HEK293T (cell line): Measurements from ENCODE around the gene NUDT22.

Experiments
- BHLHE40 ChIP-seq: fragments of 450-650 bp; IDR thresholded peaks from 2 replicates; pipeline ENCODE4 v1.6.1; 2016; ENCODE audit warnings: mild to moderate bottlenecking, moderate library complexity, borderline replicate concordance
- CTBP1 ChIP-seq: fragments of 450-650 bp; IDR thresholded peaks from 2 replicates; pipeline ENCODE4 v1.6.1; 2016; ENCODE audit warnings: borderline replicate concordance
- ELF4 ChIP-seq: fragments of 450-650 bp; IDR thresholded peaks from 2 replicates; pipeline ENCODE4 v1.6.1; 2017; ENCODE audit warnings: antibody characterized with exemption
- FOXA1 ChIP-seq: fragments of 450-650 bp; IDR thresholded peaks from 2 replicates; pipeline ENCODE4 v1.6.1; 2016; ENCODE audit warnings: mild to moderate bottlenecking
- FOXK2 ChIP-seq: fragments of 450-650 bp; IDR thresholded peaks from 2 replicates; pipeline ENCODE4 v1.6.1; 2016; ENCODE audit warnings: mild to moderate bottlenecking
- FOXM1 ChIP-seq: fragments of 450-650 bp; IDR thresholded peaks from 2 replicates; pipeline ENCODE4 v1.6.1; 2017; ENCODE audit warnings: mild to moderate bottlenecking, borderline replicate concordance
- LEF1 ChIP-seq: fragments of 450-650 bp; IDR thresholded peaks from 2 replicates; pipeline ENCODE4 v1.6.1; 2017; ENCODE audit warnings: mild to moderate bottlenecking, borderline replicate concordance
- PKNOX1 ChIP-seq: fragments of 450-650 bp; IDR thresholded peaks from 2 replicates; pipeline ENCODE4 v1.6.1; 2016
- SP1 ChIP-seq: fragments of 450-650 bp; IDR thresholded peaks from 2 replicates; pipeline ENCODE4 v1.6.1; 2017
- SUZ12 ChIP-seq: fragments of 450-650 bp; IDR thresholded peaks from 2 replicates; pipeline ENCODE4 v1.6.1; 2016; ENCODE audit warnings: mild to moderate bottlenecking
- TARDBP ChIP-seq: fragments of 450-650 bp; IDR thresholded peaks from 2 replicates; pipeline ENCODE4 v1.6.1; 2016
- ZNF384 ChIP-seq: fragments of 450-650 bp; IDR thresholded peaks from 2 replicates; pipeline ENCODE4 v1.6.1; 2016

DNA sequence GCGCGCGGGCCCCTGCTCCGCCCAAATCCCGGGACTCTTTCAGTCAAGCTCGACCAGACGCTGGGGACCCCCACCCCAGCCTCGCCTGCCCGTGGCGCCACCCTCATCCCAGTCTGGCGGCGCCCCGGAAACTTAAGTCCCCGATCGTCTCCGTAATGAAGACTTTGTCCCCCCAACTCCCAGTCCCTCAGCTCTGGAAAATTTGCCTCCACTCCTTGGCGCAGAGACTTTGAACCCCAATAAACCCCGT is 25.6 kb downstream of the NUDT22 start:
- TF ChIP-seq BHLHE40 (no peak), FOXA1 (no peak), LEF1 (no peak), SUZ12 (no peak), FOXM1 (no peak), PKNOX1 (no peak), ZNF384 (no peak), TARDBP (no peak), ELF4 (no peak), SP1 (no peak), CTBP1 (no peak), FOXK2 (no peak)
